Measurements from ENCODE around the gene CHD3. TPM values are rescaled to one million over a fixed set of nuclear protein-coding genes. Genes with fewer than 3 reads are reported as not detected.

CHD3 gene
- total RNA-seq, 1 experiment from 2014 or later = 84.6 TPM

- Histone ChIP-seq H3K36me3 (ENCODE audit: control insufficient read depth, insufficient read depth, low read length) (no peaks in the 10 kb centered on the region; the same call in 1 of the 2 replicates), H3K9me3 (ENCODE audit: control insufficient read depth, insufficient read depth, low read depth, low read length) (no peaks in the 10 kb centered on the region), H3K27me3 (ENCODE audit: control insufficient read depth, insufficient read depth, low read length) (no peaks in the 10 kb centered on the region), H3K4me3 (ENCODE audit: low read depth in 2 of 2, low read length in 2 of 2) (peak overlapping the region; percentile 72 to 84), H3K27ac (ENCODE audit: low read length) (peak overlapping the region; percentile 85), H3K4me1 (ENCODE audit: control insufficient read depth, insufficient read depth, low read length) (peaks cover 25% of the 10 kb centered on the region)
- ATAC-seq = peak; percentile 64
- POLR2A ChIA-PET = interaction anchor here (0.6 to 1.9 kb wide), 2 partner anchors 9 to 275 kb away, joined by 4 to 7 read pairs; no protein-coding TSS in a partner anchor
- DNase-seq (ENCODE audit: low read depth, low spot score) = no peak
- no TSS peak for BruUV-seq (replicated peaks)
- CTCF ChIA-PET = interaction anchor here (0.7 kb wide), 1 partner anchor 156 kb away, joined by 3 read pairs; the partner anchor contains the start of gene TP53
- intact Hi-C loops (cut with micrococcal nuclease; ENCODE audit: unreplicated experiment) = no loop called here
- TF ChIP-seq SIN3A (IDR thresholded peaks at IDR 0.05; ENCODE audit: borderline replicate concordance, insufficient read depth, low read depth, low read length) (peak; percentile 25; the same call in 1 of the 2 replicates), TCF7L2 (IDR thresholded peaks at IDR 0.05; ENCODE audit: low read depth, low read length) (peak; percentile 24; the same call in 1 of the 2 replicates), CTCF (IDR thresholded peaks at IDR 0.05) (no peak), POLR2AphosphoS5 (IDR thresholded peaks at IDR 0.05; ENCODE audit: low read depth, low read length) (no peak; the same call in 1 of the 2 replicates), REST (IDR thresholded peaks at IDR 0.05; ENCODE audit: insufficient read depth in 1 of 2, low read depth in 2 of 2, low read length in 1 of 2) (no peak)
- in situ Hi-C loops (cut with HindIII; ENCODE audit: low pct_unique_long_range_greater_than_20kb, low sequenced_read_pairs) = no loop called here
Measured at GRCh38 chr17:7843536-7844291, 44.9 kb upstream of the CHD3 start.

GRCh38 chr17:7844292-7845154 is 44.1 kb upstream of the CHD3 start:
- ChIA-PET POLR2A (interaction anchor here (0.6 to 1.9 kb wide), 3 partner anchors 9 to 388 kb away, joined by 3 to 7 read pairs (median 4); no protein-coding TSS in a partner anchor), CTCF (interaction anchor here (0.7 kb wide), 1 partner anchor 145 kb away, joined by 3 read pairs; no protein-coding TSS in a partner anchor)
- H3K9me3 ChIP-seq (ENCODE audit: control insufficient read depth, insufficient read depth, low read depth, low read length) = no peaks in the 10 kb centered on the region
- peaks cover 17% of the 10 kb centered on the region for H3K4me1 ChIP-seq (ENCODE audit: control insufficient read depth, insufficient read depth, low read length)
- no peaks in the 10 kb centered on the region for H3K27me3 ChIP-seq (ENCODE audit: control insufficient read depth, insufficient read depth, low read length)
- BruUV-seq (replicated peaks) = TSS peak; percentile 74
- H3K4me3 ChIP-seq (ENCODE audit: low read depth in 2 of 2, low read length in 2 of 2) = peak overlapping the region; percentile 72 to 84
- peak overlapping the region; percentile 80 for H3K27ac ChIP-seq (ENCODE audit: low read length)
- no peaks in the 10 kb centered on the region; the same call in 1 of the 2 replicates for H3K36me3 ChIP-seq (ENCODE audit: control insufficient read depth, insufficient read depth, low read length)
- intact Hi-C loops (cut with micrococcal nuclease; ENCODE audit: unreplicated experiment) = no loop called here
- DNase-seq (ENCODE audit: low read depth, low spot score) = peak; percentile 79
- TF ChIP-seq REST (IDR thresholded peaks at IDR 0.05; ENCODE audit: insufficient read depth in 1 of 2, low read depth in 2 of 2, low read length in 1 of 2) (no peak), CTCF (IDR thresholded peaks at IDR 0.05) (no peak), SIN3A (IDR thresholded peaks at IDR 0.05; ENCODE audit: borderline replicate concordance, insufficient read depth, low read depth, low read length) (no peak), POLR2AphosphoS5 (IDR thresholded peaks at IDR 0.05; ENCODE audit: low read depth, low read length) (peak; percentile 26), TCF7L2 (IDR thresholded peaks at IDR 0.05; ENCODE audit: low read depth, low read length) (no peak)
- peak; percentile 83 for ATAC-seq
- in situ Hi-C loops (cut with HindIII; ENCODE audit: low pct_unique_long_range_greater_than_20kb, low sequenced_read_pairs) = no loop called here
